ENCODE measurements around the gene HDAC5.
"Not testable (repeated sequence)": the region's sequence is repeated elsewhere in the genome, so short reads cannot be mapped to it uniquely, and the experiment has no call there.

The HDAC5 gene

DNA sequence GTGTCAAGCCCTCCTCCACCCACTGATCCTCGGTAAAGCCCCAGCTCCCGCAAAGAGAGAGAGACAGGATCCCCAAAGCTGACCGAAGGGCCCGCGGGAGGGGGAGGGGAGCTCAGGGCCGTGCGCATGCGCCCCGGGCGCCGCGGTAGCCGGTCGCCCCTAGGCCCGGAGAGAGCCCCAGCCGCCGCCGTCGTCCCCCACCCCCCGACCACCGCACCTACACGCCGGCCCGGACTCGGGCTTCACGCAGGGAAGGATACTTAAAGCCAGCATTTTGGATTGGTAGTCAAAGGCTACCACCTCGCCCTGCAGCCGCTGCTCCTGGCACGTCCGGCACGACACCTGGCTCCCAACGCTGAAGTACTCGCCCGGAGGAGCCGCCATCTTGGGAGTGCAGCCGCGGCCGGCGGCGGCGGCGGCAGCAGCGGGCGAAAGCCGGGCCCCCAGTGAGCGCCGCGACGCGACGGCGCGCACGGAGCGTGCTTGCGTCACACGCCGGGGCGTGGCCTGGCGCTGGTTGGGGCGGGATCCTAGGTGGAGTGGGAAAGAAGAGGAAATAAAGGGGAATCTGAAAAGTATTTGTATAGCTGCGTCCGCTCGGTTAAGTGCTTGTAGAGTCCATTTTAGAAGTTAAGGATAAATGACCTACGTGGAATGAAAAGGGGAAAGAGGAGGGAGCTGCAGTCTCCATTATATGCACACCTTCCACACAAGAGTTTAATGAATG lies 57.1 kb downstream of the HDAC5 start, which contains the start of gene LSM12:
LSM12 (minus strand) TSS at position 468 of the 727 bp plus-strand sequence; CDS start at position 384, 84 bp downstream.
- peak; percentile 84 to 85 for DNase-seq

DNA sequence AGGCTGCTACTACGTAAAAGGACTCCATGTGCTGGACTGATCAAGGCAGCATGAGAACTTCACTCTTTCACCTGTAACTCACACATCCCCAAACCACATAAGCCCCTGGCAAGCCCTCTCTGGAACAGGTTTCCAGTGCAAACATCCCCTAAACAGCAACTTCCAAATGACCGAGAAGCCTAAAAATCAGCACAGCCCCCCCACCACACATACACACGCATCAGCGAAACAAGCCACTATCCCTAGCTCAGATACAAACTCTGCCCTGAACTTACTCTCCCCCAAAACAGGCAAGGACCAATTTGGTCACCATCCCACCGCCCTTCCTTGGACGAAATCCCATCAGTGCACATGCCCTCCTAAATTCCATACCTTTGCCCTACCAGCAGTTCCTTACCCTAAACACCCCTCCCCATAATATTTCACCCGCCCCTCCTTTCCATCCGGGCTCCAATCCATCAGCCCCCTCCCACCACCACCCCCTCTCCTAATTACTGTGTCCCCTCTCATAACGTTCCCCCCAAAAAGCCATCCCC lies 57.7 kb downstream of the HDAC5 start:
- no peak for DNase-seq

- no peak for DNase-seq
Observed at GRCh38 chr17:44063704-44064639, 59.5 kb downstream of the HDAC5 start.

- no peak for DNase-seq
Observed at GRCh38 chr17:44062871-44063270, 60.6 kb downstream of the HDAC5 start.

GRCh38 chr17:44061446-44061845 lies 62.0 kb downstream of the HDAC5 start:
- no peak for DNase-seq

DNA sequence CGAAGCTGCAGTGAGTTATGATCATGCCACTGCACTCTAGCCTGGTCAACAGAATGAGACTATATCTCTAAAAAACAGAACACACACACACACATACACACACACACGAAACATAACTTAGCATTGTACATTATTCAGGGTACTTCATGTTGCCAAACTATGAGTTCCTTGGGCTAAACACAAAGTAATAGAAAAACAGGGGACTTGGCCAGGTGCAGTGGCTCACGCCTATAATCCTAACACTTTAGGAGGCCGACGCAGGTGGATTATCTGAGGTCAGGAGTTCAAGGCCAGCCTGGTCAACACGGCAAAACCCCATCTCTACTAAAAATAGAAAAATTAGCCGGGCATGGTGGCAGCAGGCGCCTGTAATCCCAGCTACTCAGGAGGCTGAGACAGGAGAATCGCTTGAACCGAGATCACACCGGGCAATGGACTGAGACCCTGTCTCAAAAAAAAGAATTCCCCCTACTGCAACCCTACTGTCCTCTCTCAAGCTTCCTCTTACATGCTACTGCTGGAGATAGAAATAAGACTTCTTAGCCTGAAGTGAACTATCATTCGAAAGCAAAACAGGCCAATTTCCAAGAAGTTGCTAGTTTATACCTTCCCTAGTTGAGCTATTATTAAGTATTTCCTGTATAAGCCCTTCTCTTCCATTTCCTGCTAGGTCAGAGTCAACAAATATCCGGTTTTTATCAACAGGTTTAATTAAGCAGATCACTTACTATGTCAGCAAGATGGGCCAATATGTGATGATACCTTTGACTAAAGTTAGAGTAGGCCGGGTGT lies 64.1 kb downstream of the HDAC5 start:
- DNase-seq = no peak

DNA sequence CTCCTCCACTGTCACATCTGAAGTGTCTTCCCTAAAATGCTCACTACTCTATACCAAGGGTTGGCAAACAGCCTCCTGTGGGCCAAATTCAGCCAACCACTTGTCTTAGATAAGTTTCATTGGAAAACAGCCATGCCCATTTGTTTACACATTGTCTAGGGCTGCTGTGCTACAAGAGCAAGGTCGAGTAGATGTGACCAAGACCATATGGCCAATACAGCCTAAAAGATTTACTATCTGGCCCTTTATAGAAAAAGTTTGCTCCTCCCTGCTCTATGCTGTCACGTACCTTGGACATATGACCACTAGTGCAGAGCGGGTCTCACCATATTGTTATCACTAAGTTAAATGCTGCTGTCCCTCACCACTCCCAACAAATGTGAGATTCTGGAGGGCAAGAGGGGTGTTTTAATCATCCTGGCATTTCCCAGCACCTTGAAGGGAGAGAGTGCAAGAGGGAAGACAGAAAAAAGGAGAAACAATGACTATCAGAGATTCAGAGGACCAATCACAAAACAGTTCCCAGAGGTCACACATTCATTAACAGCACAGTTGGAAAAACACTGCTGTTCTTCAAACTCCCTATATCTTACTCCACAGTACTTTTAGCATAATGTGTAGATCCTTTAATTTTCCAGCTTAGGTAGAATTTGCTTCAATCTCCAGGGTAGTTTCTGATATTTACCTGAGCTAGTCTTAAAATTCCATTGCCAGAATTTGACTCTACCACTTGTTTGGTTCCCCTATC lies 70.1 kb downstream of the HDAC5 start:
- DNase-seq = no peak

DNA sequence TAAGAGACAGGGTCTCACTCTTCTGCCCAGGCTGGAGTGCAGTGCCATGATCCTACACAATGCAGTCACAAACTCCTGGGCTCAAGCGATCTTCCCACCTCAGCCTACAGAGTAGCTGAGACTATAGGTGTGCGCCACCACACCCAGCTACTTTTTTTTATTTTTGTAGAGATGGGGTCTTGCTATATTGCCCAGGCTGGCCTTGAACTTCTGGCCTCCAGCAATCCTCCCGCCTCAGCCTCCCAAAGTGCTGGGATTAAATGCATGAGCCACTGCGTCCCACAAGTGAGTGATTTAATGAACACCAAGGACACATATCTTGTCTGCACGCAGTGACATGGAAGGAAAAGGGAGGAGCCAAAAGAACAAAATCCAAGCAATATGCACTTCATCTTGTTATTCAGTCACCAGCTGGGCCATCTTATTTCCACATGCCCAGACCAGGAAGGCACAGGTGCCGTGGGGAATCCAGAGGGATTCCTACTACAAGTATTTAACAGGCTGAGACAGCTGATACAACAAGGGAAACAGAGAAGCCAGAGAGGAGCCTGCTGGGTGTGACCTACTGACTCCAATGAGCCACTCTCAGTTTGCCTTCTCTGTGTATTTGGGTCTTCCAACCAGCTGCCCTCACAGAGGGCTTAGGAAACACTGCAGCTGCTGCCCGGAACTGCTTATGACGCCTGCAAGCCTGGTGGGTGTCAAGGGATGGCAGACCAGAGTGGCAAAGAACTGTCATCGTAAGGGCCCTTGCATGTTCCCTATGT lies 74.0 kb downstream of the HDAC5 start:
- DNase-seq = no peak

DNA sequence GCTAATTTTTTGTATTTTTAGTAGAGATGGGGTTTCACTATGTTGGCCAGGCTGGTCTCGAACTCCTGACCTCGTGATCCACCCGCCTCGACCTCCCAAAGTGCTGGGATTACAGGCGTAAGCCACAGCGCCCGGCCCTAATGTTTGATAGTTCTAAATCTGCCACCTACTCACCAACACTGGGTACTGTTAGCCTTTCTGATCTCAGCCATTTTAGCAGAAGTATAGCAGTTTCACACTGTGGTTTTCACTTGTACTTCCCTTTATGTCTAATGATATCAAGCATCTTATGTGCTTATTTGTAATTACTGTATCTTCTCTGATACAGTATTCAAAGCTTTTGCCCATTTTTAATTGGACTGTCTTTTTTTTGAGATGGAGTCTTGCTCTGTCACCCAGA lies 76.5 kb downstream of the HDAC5 start:
- DNase-seq = not testable (repeated sequence)

DNA sequence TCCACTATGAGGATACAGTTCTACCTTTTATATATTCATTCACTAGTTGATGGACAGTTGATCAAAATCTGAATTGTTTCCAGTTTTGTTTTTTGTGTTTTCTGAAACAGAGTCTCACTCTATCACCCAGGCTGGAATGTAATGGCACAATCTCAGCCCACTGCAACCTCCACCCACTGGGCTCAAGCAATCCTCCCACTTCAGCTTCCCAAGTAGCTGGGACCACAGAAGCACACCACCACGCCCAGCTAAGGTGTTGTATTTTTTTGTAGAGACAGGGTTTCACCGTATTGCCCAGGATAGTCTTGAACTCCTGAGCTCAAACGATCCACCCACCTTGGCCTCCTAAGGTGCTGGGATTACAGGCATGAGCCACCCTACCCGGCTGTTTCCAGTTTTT lies 78.0 kb downstream of the HDAC5 start:
- no peak for DNase-seq

GRCh38 chr17:44044071-44044470 lies 79.4 kb downstream of the HDAC5 start:
- DNase-seq = no peak

DNA sequence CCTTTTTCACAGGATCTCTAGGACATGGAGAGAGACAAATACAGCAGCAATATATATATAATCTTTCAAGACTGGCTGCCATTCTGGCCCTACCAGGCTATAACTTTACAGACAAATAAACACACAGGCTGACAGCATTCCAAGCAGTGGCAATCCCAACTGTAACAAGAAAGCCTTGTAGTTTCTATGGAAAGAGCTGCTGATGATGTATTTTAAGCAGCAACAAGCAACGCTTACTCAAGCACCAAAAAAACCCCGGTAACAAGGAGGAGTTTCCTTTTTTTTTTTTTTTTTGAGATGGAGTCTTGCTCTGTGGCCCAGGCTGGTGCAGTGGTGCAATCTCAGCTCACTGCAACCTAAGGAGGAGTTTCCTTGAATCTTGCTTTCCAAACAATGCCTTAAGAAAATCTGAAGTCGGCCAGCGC lies 80.2 kb downstream of the HDAC5 start:
- no peak for DNase-seq

- no peak for DNase-seq
Observed at GRCh38 chr17:44039829-44040635, 83.4 kb downstream of the HDAC5 start.

- DNase-seq = no peak
Observed at GRCh38 chr17:44038604-44039011, 84.8 kb downstream of the HDAC5 start.

- DNase-seq = no peak
Observed at GRCh38 chr17:44037471-44037870, 86.0 kb downstream of the HDAC5 start.

- not testable (repeated sequence) for DNase-seq
Observed at GRCh38 chr17:44034688-44035087, 88.8 kb downstream of the HDAC5 start.

GRCh38 chr17:44033861-44034408 lies 89.5 kb downstream of the HDAC5 start:
- no peak for DNase-seq

DNA sequence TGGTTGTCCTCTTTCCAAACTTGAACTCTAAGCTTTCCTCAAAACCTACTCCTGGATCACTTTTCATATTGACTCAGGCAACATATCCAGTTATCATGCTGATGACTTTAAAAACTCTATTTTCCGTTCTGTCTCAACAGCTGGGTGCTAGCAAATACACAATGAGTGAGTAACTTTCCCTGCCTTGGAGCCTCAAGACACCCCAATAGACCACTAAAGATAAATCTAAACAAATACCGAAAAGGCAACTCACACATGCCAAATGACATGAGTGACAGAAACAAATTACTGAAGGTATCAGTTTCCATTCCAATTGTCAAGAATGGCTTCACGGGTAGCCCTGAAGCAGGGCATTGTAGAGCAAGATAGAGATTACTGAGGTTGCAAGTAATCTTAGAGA lies 93.0 kb downstream of the HDAC5 start:
- no peak for DNase-seq

- DNase-seq = no peak
Observed at GRCh38 chr17:44029736-44030135, 93.7 kb downstream of the HDAC5 start.

All from activated CD4-positive, alpha-beta T cell treated with anti-CD3 and anti-CD28 coated beads, Interleukin-2, amount 50 U/mL, for 4 hours (primary cell).